Stimulated activated CD4-positive, alpha-beta T cell treated with anti-CD3 and anti-CD28 coated beads, Interleukin-1b, Interleukin-23, amount 100 ng/mL, for 24 hours (primary cell): ENCODE results near the gene STARD5.
A peak's percentile ranks its signal among the peaks of the same experiment; 100 is the strongest.
"Not testable (repeated sequence)": the region's sequence is repeated elsewhere in the genome, so short reads cannot be mapped to it uniquely, and the experiment has no call there.

Source experiments
- DNase-seq, 4 experiments: peaks; one replicate each; pipeline ENCODE4 v3.0.0-alpha.2; 2020; ENCODE audit warnings: low read depth in 4 of 4, low spot score in 1 of 4

Gene STARD5

GRCh38 chr15:81323944-81324881 lies at the start of gene STARD5:
TSS of gene STARD5 (minus strand) at chr15:81324141. CDS start at chr15:81324099, 42 bp downstream.
- peak; percentile 90 to 97 (median 95) for DNase-seq

- no peak for DNase-seq
Measured at GRCh38 chr15:81373176-81373575, 49.2 kb upstream of the STARD5 start.

- no peak for DNase-seq
Measured at GRCh38 chr15:81372575-81372974, 48.6 kb upstream of the STARD5 start.

GRCh38 chr15:81363718-81364500 lies 40.0 kb upstream of the STARD5 start:
- DNase-seq: no peak

DNA sequence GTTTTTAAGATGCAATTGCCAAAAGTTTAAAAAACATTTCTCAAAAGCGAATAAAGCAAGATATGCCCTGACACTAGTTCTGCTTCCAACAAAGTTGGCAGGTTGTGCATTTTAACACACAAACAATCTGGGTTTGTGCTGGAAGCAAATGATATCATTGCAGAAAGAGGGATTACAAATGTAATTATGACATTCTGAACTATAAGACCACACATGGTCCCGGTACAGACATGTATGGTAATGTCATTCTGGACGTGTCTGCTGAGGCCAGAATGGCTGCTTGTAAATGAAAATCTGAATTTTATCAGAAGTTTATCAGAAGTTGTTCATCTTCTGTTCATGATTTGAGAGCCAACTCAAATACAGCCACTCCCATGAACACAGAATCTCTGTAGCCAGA lies 39.3 kb upstream of the STARD5 start:
- no peak for DNase-seq

GRCh38 chr15:81362790-81363189 lies 38.8 kb upstream of the STARD5 start:
- no peak for DNase-seq

- DNase-seq: no peak
Measured at GRCh38 chr15:81361891-81362290, 38.0 kb upstream of the STARD5 start.

DNA sequence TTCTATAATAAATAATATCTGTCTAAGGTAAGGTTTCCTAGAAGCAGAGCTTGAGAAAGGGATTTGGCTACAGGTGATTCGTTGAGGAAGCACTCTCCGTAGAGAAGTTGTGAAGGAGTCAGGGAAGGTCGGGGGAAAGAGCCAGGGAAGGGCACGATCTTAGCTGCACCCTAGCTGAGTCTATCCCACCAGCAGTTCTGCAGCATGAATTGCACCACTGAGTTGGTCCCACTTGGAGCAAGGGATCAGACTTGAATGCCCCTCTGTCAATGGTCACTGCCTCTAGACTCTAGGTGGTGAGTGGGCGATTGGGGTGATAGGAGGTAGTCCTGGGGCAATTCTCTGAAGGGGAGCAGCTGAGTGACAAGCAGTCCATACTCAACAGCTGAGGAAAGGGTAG lies 36.5 kb upstream of the STARD5 start:
- no peak for DNase-seq

DNA sequence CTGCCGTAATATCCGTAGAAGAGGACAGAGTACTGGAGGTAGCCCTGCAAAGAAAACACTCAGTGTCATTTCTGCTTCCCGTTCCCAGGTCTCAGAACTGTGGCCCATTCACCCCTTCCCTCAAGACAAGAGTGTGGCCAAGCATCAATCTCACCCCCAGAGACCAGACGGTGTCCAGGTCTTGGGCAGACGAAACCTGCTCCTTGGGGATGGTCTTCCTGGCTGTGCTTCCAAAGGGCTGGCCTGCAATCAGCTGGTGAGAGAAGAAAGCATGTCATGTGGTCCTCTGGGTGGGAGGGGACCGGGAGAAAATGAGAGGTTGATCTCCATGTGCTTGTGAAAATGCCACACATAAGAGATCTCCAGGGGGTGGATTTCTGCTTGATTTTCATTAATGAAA lies 34.3 kb upstream of the STARD5 start:
- no peak for DNase-seq

- DNase-seq: no peak
Measured at GRCh38 chr15:81357180-81357686, 33.3 kb upstream of the STARD5 start.

GRCh38 chr15:81356252-81356651 lies 32.3 kb upstream of the STARD5 start:
- no peak for DNase-seq

DNA sequence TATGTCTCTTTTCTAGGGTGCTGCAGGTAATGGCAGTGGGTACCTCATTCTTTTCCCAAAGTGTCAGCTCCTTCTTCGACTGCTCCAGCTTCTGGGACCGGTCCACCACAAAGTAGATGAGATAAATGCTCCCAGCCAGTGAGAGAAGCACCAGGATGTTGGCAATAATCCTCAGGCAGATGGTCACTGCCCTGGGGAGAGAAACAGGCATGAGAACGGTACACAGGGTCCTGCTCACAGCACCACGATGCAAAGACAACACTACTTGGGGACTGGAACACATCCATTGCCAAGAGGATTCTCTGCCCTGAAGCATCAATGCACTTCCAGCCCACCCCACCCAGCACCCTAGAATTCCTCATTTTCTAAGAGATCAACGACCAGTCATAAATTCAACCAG lies 27.7 kb upstream of the STARD5 start:
- DNase-seq: no peak

- no peak for DNase-seq
Measured at GRCh38 chr15:81349271-81349670, 25.3 kb upstream of the STARD5 start.

DNA sequence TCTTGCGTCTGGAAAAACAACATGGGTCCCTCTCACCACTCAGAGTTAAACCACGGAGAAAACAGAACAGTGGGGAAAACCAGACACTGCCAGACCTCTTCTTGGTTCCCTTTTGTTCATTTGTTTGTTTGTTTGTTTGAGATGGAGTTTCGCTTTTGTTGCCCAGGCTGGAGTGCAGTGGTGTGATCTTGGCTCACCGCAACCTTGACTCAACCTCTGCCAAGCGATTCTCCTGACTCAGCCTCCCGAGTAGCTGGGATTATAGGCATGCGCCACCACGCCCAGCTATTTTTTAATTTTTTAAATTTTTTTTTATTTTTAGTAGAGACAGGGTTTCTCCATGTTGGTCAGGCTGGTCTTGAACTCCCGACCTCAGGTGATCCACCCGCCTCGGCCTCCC lies 24.8 kb upstream of the STARD5 start:
- DNase-seq: not testable (repeated sequence)

DNA sequence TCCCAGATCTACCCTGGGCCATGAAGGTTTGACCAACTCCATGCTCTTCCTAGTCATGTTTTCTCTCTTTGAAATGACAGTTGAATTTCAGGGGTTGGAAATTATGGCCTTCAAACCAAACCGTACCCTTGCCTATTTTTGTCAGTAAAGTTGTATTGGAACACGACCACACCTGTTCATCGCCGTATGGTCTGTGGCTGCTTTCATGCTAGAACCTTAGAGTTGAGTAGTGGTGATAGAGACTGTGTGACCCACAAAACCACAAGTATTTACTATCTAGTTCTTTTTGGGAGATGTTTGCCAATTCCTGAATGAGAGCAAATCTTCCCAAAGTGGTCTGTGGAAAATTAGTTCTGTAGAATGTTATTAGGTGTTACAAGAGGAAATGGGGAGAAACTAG lies 24.0 kb upstream of the STARD5 start:
- no peak for DNase-seq

DNA sequence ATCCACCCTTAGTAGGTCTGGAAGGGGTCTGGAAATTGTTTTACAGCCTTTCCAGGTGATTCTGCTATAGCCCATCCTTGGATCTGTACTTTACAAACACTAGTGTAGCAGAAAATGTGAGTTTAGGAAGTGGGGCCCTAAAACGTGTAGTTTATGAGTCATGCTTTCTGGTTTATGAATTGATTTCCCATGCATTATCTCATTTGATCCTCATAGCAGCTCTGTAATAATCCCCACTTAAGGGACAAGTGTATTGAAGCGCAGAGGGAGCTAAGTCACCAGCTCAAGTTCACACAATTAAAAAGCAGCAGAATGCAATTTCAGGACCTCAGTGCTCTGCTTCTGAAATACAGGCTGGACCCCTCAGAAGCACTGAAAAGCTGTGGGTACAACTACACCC lies 22.7 kb upstream of the STARD5 start:
- no peak for DNase-seq

- no peak for DNase-seq
Measured at GRCh38 chr15:81343371-81343770, 19.4 kb upstream of the STARD5 start.

- no peak for DNase-seq
Measured at GRCh38 chr15:81341351-81341750, 17.4 kb upstream of the STARD5 start.

GRCh38 chr15:81339851-81340250 lies 15.9 kb upstream of the STARD5 start:
- DNase-seq: no peak

DNA sequence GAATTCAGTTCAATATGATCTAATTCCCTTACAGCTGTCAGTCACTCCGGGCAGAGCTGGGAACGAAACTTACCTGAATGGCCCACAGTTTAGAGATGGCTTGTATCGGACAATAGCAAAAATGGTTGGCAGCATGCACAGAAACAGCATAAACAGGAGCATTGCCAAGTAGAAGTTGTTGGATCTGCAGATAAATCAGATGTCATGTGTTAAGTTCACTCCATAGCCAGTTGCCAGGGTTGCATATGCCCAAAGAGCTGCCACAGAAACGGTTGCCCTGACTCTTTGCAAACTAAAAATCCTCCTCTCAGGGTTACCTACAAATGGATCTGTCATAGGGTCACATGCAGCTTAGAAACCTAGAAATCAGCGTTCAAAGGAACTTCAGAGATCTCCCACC lies 15.4 kb upstream of the STARD5 start:
- DNase-seq: no peak

DNA sequence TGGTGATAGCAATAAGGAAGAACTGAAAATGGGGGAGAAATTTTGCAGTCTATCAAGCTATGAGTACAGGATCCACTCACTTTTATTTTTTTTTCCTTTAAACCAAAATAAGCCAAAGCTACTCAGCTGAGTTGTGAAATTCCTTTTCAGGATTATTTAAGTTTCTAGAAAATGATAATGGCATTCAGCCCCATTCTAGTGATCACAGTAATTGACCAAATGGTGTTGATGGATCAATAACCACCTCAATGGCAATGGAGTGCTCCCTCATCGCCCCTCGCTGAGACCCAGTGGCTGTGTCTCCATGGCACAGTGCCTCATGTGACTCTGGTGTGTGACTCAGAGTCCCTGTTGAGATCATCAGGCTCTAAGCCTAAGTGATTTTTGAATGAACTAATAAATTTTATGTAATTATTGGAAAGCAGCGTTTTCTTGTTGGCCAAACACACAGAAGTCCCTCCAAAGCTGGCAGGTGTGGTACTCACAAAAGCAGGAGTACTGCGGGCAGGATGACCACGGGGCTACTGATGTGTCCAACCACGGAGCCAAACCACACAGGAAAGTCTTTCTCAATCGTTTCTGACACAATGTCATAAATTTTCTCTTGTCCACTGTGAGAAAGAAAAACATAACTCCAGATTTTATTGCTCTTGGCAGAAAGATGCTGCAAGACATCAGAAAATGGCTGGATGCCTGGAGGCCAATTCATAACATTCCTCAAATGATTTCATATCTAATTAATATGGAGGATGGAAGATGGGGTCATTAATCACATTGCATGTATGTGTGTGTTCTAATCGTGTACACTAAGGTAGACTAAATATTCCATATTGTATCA lies 14.4 kb upstream of the STARD5 start:
- DNase-seq: no peak
